Keratinocyte (primary cell): ENCODE measurements around the gene SIGLEC9. TPM values are rescaled to one million over a fixed set of nuclear protein-coding genes. Genes with fewer than 3 reads are reported as not detected.

Experiments
- DNase-seq: peaks from one replicate; pipeline ENCODE4 v3.0.0-alpha.2; 2011; ENCODE audit warnings: low read depth, missing footprints, low spot score
- FAIRE-seq: peaks from 2 replicates; lab custom pipeline; 2011; peaks lifted over from hg19 to GRCh38; lab: Jason Lieb, UNC
- H2AFZ ChIP-seq: 2 replicates; pipeline ENCODE4 v1.6.0; 2012; ENCODE audit warnings: low read length, control low read depth, inconsistent platforms; ENCODE audit not compliant: control insufficient read depth
- H3K27ac ChIP-seq: 2 replicates; pipeline ENCODE4 v1.5.1; 2011; ENCODE audit warnings: low read length; ENCODE audit not compliant: control insufficient read depth, insufficient read depth
- H3K27me3 ChIP-seq: 3 replicates; pipeline ENCODE4 v1.6.0; 2011; ENCODE audit warnings: low read length; ENCODE audit not compliant: control insufficient read depth, insufficient read depth; ENCODE audit errors: extremely low read depth
- H3K36me3 ChIP-seq, 2 experiments: 2 replicates in 1 of 2; 3 replicates in 1 of 2; pipeline ENCODE4 v1.5.1; 2011; ENCODE audit warnings: low read length in 2 of 2, mild to moderate bottlenecking in 1 of 2; ENCODE audit not compliant: control insufficient read depth in 2 of 2, insufficient read depth in 2 of 2; ENCODE audit errors: extremely low read depth in 1 of 2
- H3K4me1 ChIP-seq: 3 replicates; pipeline ENCODE4 v1.5.1; 2011; ENCODE audit warnings: low read length; ENCODE audit not compliant: control insufficient read depth, insufficient read depth; ENCODE audit errors: extremely low read depth
- H3K4me2 ChIP-seq: 3 replicates; pipeline ENCODE4 v1.6.0; 2011; ENCODE audit warnings: low read depth, low read length; ENCODE audit not compliant: control insufficient read depth, insufficient read depth; ENCODE audit errors: extremely low read depth
- H3K4me3 ChIP-seq, 3 experiments: fragments of 200-600 bp in 1 of 3; sonication (generic) in 1 of 3; 2 replicates in 2 of 3; 3 replicates in 1 of 3; pipeline ENCODE4 v1.5.1; 2011 to 2016; ENCODE audit warnings: low read length in 3 of 3, mild to moderate bottlenecking in 3 of 3, control low read depth in 2 of 3, inconsistent platforms in 1 of 3, low read depth in 1 of 3, mixed read lengths in 1 of 3, mixed run types in 1 of 3, moderate library complexity in 1 of 3; ENCODE audit not compliant: control insufficient read depth in 2 of 3, insufficient read depth in 2 of 3; ENCODE audit errors: extremely low read depth in 1 of 3
- H3K79me2 ChIP-seq: 2 replicates; pipeline ENCODE4 v1.6.0; 2012; ENCODE audit warnings: low read length; ENCODE audit not compliant: control insufficient read depth, insufficient read depth
- H3K9ac ChIP-seq: 3 replicates; pipeline ENCODE4 v1.6.0; 2011; ENCODE audit warnings: low read length; ENCODE audit not compliant: control insufficient read depth, insufficient read depth; ENCODE audit errors: extremely low read depth
- H3K9me1 ChIP-seq: 3 replicates; pipeline ENCODE4 v1.6.0; 2011; ENCODE audit warnings: low read length; ENCODE audit not compliant: control insufficient read depth, insufficient read depth; ENCODE audit errors: extremely low read depth
- H3K9me3 ChIP-seq: 2 replicates; pipeline ENCODE4 v1.5.1; 2012; ENCODE audit warnings: low read depth, low read length; ENCODE audit not compliant: control insufficient read depth
- H4K20me1 ChIP-seq: 3 replicates; pipeline ENCODE4 v1.6.0; 2011; ENCODE audit warnings: low read length; ENCODE audit not compliant: control insufficient read depth, insufficient read depth; ENCODE audit errors: extremely low read depth
- EZH2 ChIP-seq: IDR thresholded peaks from one replicate; pipeline ENCODE4 v1.6.1; 2012; ENCODE audit warnings: inconsistent platforms, mild to moderate bottlenecking, low read length, moderate library complexity
- dilution Hi-C: fragments of 300-500 bp; cut with MboI; formaldehyde crosslinking; loops from one replicate; pipeline ENCODE4 v1.7.0; 2020; ENCODE audit warnings: low sequenced_read_pairs; ENCODE audit not compliant: extremely low pct_ligation_motif_present
- polyA plus RNA-seq, 5 experiments: library from polyadenylated mRNA; depleted of rRNA in 3 of 5; stranded (reverse) in 3 of 5; stranded (forward) in 1 of 5; unstranded in 1 of 5; fragments of >200 nt; gene quantifications; 1 replicate in 1 of 5; 2 replicates in 3 of 5; 3 replicates in 1 of 5; pipeline versions ENCODE4 v1.2.1 to v1.2.3, GENCODE V29; 2011 to 2012; ENCODE audit warnings: missing spikeins in 2 of 5, low read depth in 1 of 5, low replicate concordance in 1 of 5
- TF ChIP-seq, protein P1 (sequence below), 3 experiments: IDR thresholded peaks in 1 of 3; conservative IDR thresholded peaks in 1 of 3; optimal IDR thresholded peaks in 1 of 3; 2 replicates in 2 of 3; 3 replicates in 1 of 3; pipeline versions ENCODE3 to v1.5.1; 2011; ENCODE audit warnings: low read length in 3 of 3, mild to moderate bottlenecking in 3 of 3, moderate library complexity in 2 of 3, control low read depth in 1 of 3, inconsistent platforms in 1 of 3; ENCODE audit not compliant: insufficient read depth in 2 of 3; ENCODE audit errors: extremely low read depth in 1 of 3

The SIGLEC9 gene
- polyA plus RNA-seq, 1 donor (not counting 4 experiments of a cell fraction or from before 2014, with no cell fraction given) = not detected

DNA sequence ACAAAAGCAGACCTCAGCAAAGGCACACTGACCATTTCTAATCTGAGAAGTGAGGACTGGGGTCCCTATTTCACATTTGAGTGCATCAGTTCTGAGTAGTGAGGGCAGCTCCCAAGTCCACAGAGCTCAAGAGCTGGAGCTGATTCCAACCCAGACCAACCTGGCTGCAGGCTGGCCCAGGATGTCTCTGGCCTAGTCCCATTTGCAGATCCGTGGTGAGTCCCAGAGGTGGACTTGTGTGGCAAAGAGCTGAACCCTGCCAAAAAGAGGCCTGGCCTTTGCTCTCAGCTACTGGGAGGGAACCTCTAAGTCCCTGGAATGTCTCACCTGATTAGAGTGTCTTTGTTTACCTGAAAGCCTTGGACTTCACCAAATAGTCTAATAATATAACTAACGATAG, 32.0 kb downstream of the SIGLEC9 start:
- H3K27me3 ChIP-seq = peaks cover 15% of the 10 kb centered on the region
- H3K4me3 ChIP-seq = no peak overlapping the region
- H2AFZ ChIP-seq = no peak overlapping the region
- no peak overlapping the region for H3K4me2 ChIP-seq
- H3K9me1 ChIP-seq = no peaks in the 10 kb centered on the region
- H3K36me3 ChIP-seq = no peaks in the 10 kb centered on the region
- H3K9me3 ChIP-seq = no peaks in the 10 kb centered on the region
- TF ChIP-seq, protein P1, sequence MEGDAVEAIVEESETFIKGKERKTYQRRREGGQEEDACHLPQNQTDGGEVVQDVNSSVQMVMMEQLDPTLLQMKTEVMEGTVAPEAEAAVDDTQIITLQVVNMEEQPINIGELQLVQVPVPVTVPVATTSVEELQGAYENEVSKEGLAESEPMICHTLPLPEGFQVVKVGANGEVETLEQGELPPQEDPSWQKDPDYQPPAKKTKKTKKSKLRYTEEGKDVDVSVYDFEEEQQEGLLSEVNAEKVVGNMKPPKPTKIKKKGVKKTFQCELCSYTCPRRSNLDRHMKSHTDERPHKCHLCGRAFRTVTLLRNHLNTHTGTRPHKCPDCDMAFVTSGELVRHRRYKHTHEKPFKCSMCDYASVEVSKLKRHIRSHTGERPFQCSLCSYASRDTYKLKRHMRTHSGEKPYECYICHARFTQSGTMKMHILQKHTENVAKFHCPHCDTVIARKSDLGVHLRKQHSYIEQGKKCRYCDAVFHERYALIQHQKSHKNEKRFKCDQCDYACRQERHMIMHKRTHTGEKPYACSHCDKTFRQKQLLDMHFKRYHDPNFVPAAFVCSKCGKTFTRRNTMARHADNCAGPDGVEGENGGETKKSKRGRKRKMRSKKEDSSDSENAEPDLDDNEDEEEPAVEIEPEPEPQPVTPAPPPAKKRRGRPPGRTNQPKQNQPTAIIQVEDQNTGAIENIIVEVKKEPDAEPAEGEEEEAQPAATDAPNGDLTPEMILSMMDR (optimal IDR thresholded peaks at IDR 0.05 in 1 of 3, IDR thresholded peaks at IDR 0.05 in 1 of 3, conservative IDR thresholded peaks at IDR 0.05 in 1 of 3; ENCODE audit: extremely low read depth in 1 of 3, insufficient read depth in 2 of 3, low read length in 3 of 3) = no peak
- TF ChIP-seq EZH2 = no peak
- DNase-seq = no peak
- FAIRE-seq = no peak
- no peak overlapping the region for H3K9ac ChIP-seq
- no peaks in the 10 kb centered on the region for H3K4me1 ChIP-seq
- no peak overlapping the region for H3K27ac ChIP-seq
- H3K79me2 ChIP-seq = no peaks in the 10 kb centered on the region
- no peaks in the 10 kb centered on the region for H4K20me1 ChIP-seq
- dilution Hi-C loops = no loop called here

DNA sequence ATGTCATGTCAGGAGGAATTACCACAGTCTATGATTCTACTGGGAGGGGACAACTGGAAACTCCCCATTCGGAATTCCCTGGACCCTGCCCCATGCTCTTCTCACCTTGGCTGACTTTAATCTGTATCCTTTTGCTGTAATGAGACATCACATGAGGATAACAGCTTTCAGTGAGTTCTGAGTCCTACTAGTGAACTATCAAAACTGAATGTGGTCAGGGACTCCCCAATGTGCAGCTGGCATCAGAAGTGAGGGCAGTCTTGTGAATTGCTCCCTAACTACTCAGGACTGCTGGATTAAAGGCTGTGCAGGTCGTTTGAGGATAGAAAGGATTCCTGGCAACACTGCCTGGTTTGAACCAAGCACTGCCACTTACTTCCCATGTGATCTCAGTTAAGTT, 32.6 kb downstream of the SIGLEC9 start:
- Histone ChIP-seq H2AFZ (no peak overlapping the region), H3K27me3 (peaks cover 15% of the 10 kb centered on the region), H3K4me2 (no peak overlapping the region), H4K20me1 (no peaks in the 10 kb centered on the region), H3K9ac (no peak overlapping the region), H3K27ac (no peak overlapping the region), H3K4me1 (no peaks in the 10 kb centered on the region), H3K4me3 (no peak overlapping the region), H3K9me1 (no peaks in the 10 kb centered on the region), H3K36me3 (no peaks in the 10 kb centered on the region), H3K79me2 (no peaks in the 10 kb centered on the region), H3K9me3 (no peaks in the 10 kb centered on the region)
- dilution Hi-C loops = no loop called here
- TF ChIP-seq EZH2 = no peak
- TF ChIP-seq, protein P1 (optimal IDR thresholded peaks at IDR 0.05 in 1 of 3, IDR thresholded peaks at IDR 0.05 in 1 of 3, conservative IDR thresholded peaks at IDR 0.05 in 1 of 3; ENCODE audit: extremely low read depth in 1 of 3, insufficient read depth in 2 of 3, low read length in 3 of 3) = no peak
- DNase-seq (no peak), FAIRE-seq (no peak)
